ENCODE results near the gene SLC6A17. TPM values are rescaled to one million over a fixed set of nuclear protein-coding genes. Genes with fewer than 3 reads are reported as not detected.

Gene SLC6A17
- total RNA-seq, 1 donor from 2014 or later, result 1.7 TPM

DNA sequence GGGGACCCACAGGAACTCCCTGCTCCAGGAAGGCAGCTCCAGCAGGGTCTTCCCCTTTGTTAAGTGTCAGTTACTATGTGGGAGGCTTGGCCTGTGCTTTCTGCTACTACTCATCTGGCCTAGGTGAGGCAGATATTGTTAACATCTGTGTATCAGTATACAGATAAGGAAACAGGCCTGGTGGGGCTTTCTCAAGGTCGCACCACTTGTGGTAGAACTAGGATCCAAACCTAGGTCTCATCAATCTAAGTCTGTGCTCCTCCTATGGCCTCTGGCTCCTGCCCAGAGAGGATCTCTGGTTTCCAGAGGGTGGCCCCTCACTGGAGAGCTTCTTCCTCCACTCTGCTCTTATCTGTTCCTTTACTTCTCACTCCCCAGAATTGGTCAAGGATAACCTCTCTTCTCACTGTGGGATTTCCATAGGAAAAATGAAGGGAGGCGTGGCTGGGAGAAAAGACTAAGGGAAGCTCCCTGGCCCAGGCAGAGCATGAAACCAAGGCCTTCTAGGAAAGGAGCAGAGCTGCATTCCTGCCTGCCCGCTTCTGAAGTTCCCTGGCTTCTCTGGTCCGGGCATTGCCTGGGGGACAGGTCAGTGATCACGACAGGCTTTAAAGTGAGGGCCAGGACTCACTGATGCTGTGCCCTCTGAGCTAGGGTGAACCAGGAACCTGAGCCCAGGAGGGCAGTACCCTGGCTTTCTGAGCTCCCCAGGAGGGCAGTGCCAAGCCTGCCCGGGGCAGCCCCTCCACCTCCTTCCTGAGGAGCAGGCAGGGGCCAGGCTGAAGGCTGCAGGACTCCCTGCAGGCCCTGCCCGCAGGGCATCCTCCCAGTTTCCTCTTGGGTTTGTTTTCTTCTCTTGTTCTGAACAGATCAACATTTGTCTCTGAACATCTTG lies 65.6 kb downstream of the SLC6A17 start:
- no peak overlapping the region for H3K4me3 ChIP-seq
- DNase-seq (ENCODE audit: extremely low spot score in 2 of 2), result no peak
- no peak overlapping the region for H3K27ac ChIP-seq
- no peaks in the 10 kb centered on the region for H3K27me3 ChIP-seq
- TF ChIP-seq, protein P1, sequence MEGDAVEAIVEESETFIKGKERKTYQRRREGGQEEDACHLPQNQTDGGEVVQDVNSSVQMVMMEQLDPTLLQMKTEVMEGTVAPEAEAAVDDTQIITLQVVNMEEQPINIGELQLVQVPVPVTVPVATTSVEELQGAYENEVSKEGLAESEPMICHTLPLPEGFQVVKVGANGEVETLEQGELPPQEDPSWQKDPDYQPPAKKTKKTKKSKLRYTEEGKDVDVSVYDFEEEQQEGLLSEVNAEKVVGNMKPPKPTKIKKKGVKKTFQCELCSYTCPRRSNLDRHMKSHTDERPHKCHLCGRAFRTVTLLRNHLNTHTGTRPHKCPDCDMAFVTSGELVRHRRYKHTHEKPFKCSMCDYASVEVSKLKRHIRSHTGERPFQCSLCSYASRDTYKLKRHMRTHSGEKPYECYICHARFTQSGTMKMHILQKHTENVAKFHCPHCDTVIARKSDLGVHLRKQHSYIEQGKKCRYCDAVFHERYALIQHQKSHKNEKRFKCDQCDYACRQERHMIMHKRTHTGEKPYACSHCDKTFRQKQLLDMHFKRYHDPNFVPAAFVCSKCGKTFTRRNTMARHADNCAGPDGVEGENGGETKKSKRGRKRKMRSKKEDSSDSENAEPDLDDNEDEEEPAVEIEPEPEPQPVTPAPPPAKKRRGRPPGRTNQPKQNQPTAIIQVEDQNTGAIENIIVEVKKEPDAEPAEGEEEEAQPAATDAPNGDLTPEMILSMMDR (IDR thresholded peaks at IDR 0.05), result no peak
- TF ChIP-seq POLR2A (IDR thresholded peaks at IDR 0.05) (no peak), POLR2AphosphoS5 (IDR thresholded peaks at IDR 0.05; ENCODE audit: insufficient read depth in 1 of 2, low read depth in 1 of 2) (no peak)
- no peaks in the 10 kb centered on the region for H3K9me3 ChIP-seq
- intact Hi-C loops (cut with DNase I), result no loop called here
- no peaks in the 10 kb centered on the region for H3K36me3 ChIP-seq
- peaks cover 43% of the 10 kb centered on the region for H3K4me1 ChIP-seq

DNA sequence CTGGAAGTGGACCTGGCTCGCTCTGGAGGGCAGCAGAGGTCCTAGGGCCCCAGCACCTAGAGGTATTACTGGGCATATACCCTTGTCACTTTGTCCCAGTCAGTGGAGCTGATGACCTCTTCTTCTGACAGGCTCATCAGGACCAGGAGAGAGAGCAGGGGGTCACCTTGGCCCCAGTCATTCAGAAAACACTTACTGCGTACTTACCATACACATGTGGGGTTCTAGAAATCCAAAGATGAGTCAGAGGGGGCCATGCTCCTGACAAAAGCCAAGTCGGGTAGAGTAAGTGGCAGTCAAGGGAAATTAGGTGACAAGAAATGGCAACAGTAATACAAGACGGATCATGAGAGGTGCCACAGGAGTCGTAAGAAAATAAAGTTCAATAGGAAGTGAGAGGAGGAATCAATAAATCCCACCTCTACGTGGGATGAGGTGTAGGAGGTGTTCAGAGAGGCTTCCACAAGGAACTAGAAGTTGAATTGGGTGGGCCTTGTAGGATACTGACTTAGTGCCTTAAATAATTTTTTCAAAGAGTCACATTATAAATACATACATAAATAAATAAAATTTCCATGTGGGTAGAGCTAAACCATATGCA lies 66.7 kb downstream of the SLC6A17 start:
- intact Hi-C loops (cut with DNase I), result no loop called here
- H3K36me3 ChIP-seq, result no peaks in the 10 kb centered on the region
- peaks cover 33% of the 10 kb centered on the region for H3K4me1 ChIP-seq
- no peak for DNase-seq (ENCODE audit: extremely low spot score in 2 of 2)
- H3K27me3 ChIP-seq, result no peaks in the 10 kb centered on the region
- no peak overlapping the region for H3K27ac ChIP-seq
- no peak for TF ChIP-seq POLR2AphosphoS5 (IDR thresholded peaks at IDR 0.05; ENCODE audit: insufficient read depth in 1 of 2, low read depth in 1 of 2)
- TF ChIP-seq, protein P1 (IDR thresholded peaks at IDR 0.05), result no peak
- TF ChIP-seq POLR2A (IDR thresholded peaks at IDR 0.05), result no peak
- no peaks in the 10 kb centered on the region for H3K9me3 ChIP-seq
- H3K4me3 ChIP-seq, result no peak overlapping the region

DNA sequence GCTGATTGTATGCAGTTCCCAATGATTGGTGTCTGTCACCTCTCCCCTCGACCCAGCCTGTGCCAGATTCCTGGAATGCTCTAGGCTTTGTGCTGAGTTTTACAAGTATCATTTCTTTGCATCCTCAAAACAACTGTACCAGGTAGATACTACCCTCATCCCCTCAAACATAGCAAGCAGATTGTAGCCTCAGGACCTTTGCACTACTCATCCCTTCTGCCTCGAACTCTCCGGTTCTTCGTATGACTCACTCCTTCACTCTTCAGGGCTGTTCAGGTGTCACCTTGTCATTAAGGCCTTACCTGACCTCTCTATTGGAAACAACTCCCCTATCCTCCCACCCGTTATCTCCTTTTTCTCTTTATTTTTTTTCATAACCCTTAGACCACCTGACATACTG lies 67.8 kb downstream of the SLC6A17 start:
- Histone ChIP-seq H3K9me3 (no peaks in the 10 kb centered on the region), H3K36me3 (peaks cover 0 to 2% of the 10 kb centered on the region in 2 donors), H3K27me3 (no peaks in the 10 kb centered on the region), H3K4me3 (no peak overlapping the region), H3K27ac (no peak overlapping the region), H3K4me1 (peaks cover 23% of the 10 kb centered on the region)
- intact Hi-C loops (cut with DNase I), result no loop called here
- no peak for DNase-seq (ENCODE audit: extremely low spot score in 2 of 2)
- TF ChIP-seq, protein P1 (IDR thresholded peaks at IDR 0.05), result no peak
- TF ChIP-seq POLR2AphosphoS5 (IDR thresholded peaks at IDR 0.05; ENCODE audit: insufficient read depth in 1 of 2, low read depth in 1 of 2), result no peak
- TF ChIP-seq POLR2A (IDR thresholded peaks at IDR 0.05), result no peak

DNA sequence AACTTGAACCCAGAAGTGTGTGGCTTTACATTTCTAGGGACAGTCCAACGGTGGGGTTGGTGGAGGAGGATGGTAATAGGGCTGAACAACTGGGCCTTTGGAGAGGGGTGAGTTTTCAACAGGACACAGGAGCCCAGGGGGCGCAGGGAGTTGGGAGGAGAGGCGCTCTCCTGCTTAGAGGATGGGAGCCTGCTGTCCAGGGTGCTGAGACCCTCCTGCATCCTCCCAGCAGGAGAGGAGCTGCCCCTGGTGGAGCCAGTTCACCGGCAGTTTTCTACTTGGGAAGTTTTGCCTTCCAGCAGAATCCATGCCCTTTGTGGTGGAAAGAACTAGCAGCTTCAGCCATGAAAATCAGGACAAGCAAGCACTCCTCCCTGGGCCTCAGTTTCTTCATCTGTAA lies 68.4 kb downstream of the SLC6A17 start:
- Histone ChIP-seq H3K4me3 (no peak overlapping the region), H3K27me3 (no peaks in the 10 kb centered on the region), H3K4me1 (peaks cover 17% of the 10 kb centered on the region), H3K9me3 (no peaks in the 10 kb centered on the region), H3K27ac (no peak overlapping the region), H3K36me3 (peaks cover 0 to 8% of the 10 kb centered on the region in 2 donors)
- no peak for DNase-seq (ENCODE audit: extremely low spot score in 2 of 2)
- intact Hi-C loops (cut with DNase I), result no loop called here
- TF ChIP-seq, protein P1 (IDR thresholded peaks at IDR 0.05), result no peak
- no peak for TF ChIP-seq POLR2AphosphoS5 (IDR thresholded peaks at IDR 0.05; ENCODE audit: insufficient read depth in 1 of 2, low read depth in 1 of 2)
- TF ChIP-seq POLR2A (IDR thresholded peaks at IDR 0.05), result no peak

DNA sequence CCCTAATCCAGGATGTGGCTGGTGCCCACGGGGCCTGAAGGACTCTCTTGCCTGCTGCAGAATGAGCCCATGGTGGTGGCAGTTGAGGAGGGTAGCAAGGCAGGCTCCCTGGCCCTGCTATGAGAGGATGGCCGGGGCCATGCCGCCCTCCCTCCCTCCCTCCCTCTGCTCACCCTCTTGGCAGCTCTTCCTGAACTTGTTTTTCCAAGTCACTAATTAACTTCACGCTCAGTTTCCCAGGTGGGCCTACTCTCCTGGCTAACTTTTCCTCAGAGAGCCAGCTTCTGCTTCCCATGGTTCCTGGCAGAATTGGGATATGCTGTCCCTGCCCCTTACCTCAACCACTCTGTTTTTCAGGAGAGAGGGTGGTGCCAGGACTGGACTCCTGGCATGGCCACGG lies 70.0 kb downstream of the SLC6A17 start:
- peaks cover 0 to 9% of the 10 kb centered on the region in 2 donors for H3K36me3 ChIP-seq
- TF ChIP-seq POLR2AphosphoS5 (IDR thresholded peaks at IDR 0.05; ENCODE audit: insufficient read depth in 1 of 2, low read depth in 1 of 2) (no peak), POLR2A (IDR thresholded peaks at IDR 0.05) (no peak)
- TF ChIP-seq, protein P1 (IDR thresholded peaks at IDR 0.05), result no peak
- H3K4me3 ChIP-seq, result no peak overlapping the region
- H3K4me1 ChIP-seq, result peaks cover 4% of the 10 kb centered on the region
- H3K9me3 ChIP-seq, result no peaks in the 10 kb centered on the region
- no peaks in the 10 kb centered on the region for H3K27me3 ChIP-seq
- intact Hi-C loops (cut with DNase I), result no loop called here
- DNase-seq (ENCODE audit: extremely low spot score in 2 of 2), result no peak
- H3K27ac ChIP-seq, result no peak overlapping the region
